Neural progenitor cell (in vitro differentiated cells): Measurements from ENCODE around the gene MATCAP1.

Source experiments
- EZH2phosphoT487 ChIP-seq: fragments of 200-600 bp; sonication (generic); IDR thresholded peaks from 2 replicates; pipeline ENCODE4 v1.6.1; 2017; ENCODE audit warnings: antibody characterized with exemption
- TF ChIP-seq, protein P1 (sequence below): fragments of 200-600 bp; sonication (generic); IDR thresholded peaks from 2 replicates; pipeline ENCODE4 v1.5.1; 2017; ENCODE audit warnings: antibody characterized with exemption, mild to moderate bottlenecking

GRCh38 chr16:67215706-67216105 is 31.9 kb upstream of the MATCAP1 start:
- TF ChIP-seq, protein P1, sequence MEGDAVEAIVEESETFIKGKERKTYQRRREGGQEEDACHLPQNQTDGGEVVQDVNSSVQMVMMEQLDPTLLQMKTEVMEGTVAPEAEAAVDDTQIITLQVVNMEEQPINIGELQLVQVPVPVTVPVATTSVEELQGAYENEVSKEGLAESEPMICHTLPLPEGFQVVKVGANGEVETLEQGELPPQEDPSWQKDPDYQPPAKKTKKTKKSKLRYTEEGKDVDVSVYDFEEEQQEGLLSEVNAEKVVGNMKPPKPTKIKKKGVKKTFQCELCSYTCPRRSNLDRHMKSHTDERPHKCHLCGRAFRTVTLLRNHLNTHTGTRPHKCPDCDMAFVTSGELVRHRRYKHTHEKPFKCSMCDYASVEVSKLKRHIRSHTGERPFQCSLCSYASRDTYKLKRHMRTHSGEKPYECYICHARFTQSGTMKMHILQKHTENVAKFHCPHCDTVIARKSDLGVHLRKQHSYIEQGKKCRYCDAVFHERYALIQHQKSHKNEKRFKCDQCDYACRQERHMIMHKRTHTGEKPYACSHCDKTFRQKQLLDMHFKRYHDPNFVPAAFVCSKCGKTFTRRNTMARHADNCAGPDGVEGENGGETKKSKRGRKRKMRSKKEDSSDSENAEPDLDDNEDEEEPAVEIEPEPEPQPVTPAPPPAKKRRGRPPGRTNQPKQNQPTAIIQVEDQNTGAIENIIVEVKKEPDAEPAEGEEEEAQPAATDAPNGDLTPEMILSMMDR: no peak
- TF ChIP-seq EZH2phosphoT487: no peak
